ENCODE results near the gene KLHL29. TPM values are rescaled to one million over a fixed set of nuclear protein-coding genes. Genes with fewer than 3 reads are reported as not detected.

KLHL29 gene
- total RNA-seq, 2 experiments from 2014 or later, result 4.1 to 4.4 TPM

DNA sequence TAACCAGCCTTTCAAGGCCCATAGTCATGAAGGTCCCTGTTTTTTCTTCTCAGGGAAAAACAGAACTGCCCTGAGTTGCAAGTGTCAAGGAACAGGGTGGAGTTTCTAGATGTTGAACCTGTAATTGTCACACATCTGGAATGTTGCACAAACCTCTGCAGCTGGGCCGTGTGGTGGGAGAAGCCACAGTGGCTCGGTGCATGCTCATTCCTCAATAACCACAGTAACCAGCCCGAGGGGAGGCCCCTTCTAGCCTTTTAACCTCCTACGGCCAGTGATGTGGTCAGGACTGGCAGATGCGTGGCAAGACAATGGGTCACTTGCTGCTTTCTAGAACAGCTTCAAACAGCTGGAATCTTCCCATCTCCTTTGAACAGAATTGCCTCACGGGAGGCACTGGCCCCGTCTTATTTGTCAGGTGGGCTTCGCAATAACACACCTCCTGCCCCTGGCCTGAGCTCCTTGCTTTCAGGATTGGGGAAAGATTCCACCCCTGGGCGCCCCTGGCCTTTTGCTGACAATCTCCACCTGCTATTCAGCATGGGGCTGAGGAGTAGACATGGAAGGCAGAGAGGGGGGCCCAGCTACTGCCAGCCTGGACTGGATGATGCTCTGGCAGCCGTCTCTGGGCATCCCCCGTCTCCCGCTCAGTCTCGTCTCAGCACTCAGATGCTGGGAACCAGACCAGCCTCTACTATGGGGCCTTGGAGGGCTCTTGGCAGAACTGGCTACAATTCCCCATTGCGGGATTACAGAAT lies 102.9 kb downstream of the KLHL29 start:
- ATAC-seq, result no peak
- peaks cover 61% of the 10 kb centered on the region for H3K4me1 Mint-ChIP-seq (ENCODE audit: low read depth)
- POLR2A ChIA-PET, result no interaction called here
- H3K4me3 Mint-ChIP-seq, result peak overlapping the region; percentile 52
- peak; percentile 38 for DNase-seq
- peak overlapping the region; percentile 64 for H3K27ac Mint-ChIP-seq
- H3K36me3 Mint-ChIP-seq (ENCODE audit: low read depth), result no peaks in the 10 kb centered on the region
- H3K9me3 Mint-ChIP-seq (ENCODE audit: insufficient read depth), result no peaks in the 10 kb centered on the region
- CTCF ChIA-PET, result interaction anchor here (0.9 kb wide), 1 partner anchor 14 kb away, joined by 3 read pairs; no protein-coding TSS in a partner anchor
- peaks cover 27% of the 10 kb centered on the region for H3K27me3 Mint-ChIP-seq (ENCODE audit: low read depth)

DNA sequence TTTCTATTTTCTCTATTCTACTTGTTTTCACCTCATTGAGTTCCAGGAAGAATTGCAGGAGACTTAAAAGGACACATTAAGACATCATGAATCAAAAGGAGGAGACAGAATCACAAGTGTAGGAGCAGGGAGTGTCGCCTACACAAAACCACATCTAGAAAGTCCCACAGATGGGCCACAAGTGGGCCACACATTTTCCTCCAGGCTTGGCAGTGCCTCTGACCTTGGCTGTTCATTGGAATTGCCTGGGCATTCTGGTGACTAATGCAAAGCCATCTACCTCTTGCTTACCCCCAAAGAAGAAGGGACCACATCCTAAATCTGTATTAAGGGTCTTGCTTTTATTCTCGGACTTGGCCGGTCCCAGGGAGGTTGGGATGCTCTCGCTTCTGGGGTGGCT lies 103.6 kb downstream of the KLHL29 start:
- peaks cover 30% of the 10 kb centered on the region for H3K27me3 Mint-ChIP-seq (ENCODE audit: low read depth)
- no peaks in the 10 kb centered on the region for H3K36me3 Mint-ChIP-seq (ENCODE audit: low read depth)
- peak overlapping the region; percentile 52 for H3K4me3 Mint-ChIP-seq
- no peak for DNase-seq
- no peaks in the 10 kb centered on the region for H3K9me3 Mint-ChIP-seq (ENCODE audit: insufficient read depth)
- CTCF ChIA-PET, result interaction anchor here (0.9 kb wide), 1 partner anchor 14 kb away, joined by 3 read pairs; no protein-coding TSS in a partner anchor
- no peak for ATAC-seq
- H3K27ac Mint-ChIP-seq, result peak overlapping the region; percentile 64
- H3K4me1 Mint-ChIP-seq (ENCODE audit: low read depth), result peaks cover 68% of the 10 kb centered on the region
- POLR2A ChIA-PET, result no interaction called here

DNA sequence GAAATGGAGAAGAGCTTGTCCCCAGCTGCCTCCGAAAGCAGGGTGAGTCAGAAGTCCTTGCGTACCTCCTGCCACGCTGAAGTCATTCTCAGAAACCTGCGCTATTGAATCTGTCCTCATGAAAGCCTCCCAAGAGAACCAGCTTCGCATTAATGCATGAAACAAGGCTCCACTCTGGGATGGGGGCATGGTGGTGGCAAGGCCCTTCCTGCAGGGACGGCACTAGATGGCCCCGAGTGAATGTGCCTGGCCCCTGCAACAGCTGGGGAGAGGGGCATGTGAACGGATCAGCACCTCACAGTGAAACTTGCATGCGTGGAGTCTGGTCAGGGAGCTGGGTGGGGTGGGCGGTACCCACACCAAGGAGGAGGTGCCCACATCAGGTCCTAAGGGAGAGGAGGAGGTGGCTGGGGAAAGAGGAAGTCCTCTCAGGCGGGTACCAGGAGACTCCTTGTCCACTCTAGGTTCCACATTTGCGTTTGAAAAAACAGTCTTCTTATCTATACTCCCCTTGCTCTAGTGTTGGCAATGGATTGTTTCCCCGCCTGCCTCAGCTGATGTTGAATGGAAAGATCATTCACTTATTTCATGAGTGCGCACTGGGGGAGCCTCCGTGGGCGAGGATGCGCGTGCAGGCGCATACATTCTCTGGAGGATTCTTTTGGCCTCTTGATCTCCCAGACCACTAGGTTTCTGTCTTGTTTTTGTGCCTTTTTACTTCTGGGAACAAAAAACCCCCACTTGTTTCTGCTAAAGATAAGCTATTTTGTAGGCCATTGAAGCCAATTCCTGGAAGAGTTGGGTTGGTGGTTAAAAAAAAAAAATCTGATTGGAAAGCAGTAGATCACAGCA lies 104.7 kb downstream of the KLHL29 start:
- ATAC-seq, result peak; percentile 59
- Mint-ChIP-seq H3K27ac (peak overlapping the region; percentile 65), H3K4me1 (ENCODE audit: low read depth) (peaks cover 73% of the 10 kb centered on the region), H3K9me3 (ENCODE audit: insufficient read depth) (no peaks in the 10 kb centered on the region), H3K4me3 (peak overlapping the region; percentile 32), H3K36me3 (ENCODE audit: low read depth) (no peaks in the 10 kb centered on the region), H3K27me3 (ENCODE audit: low read depth) (peaks cover 24% of the 10 kb centered on the region)
- DNase-seq, result peak; percentile 55
- ChIA-PET CTCF (no interaction called here), POLR2A (interaction anchor here (1.2 kb wide), 1 partner anchor 20 kb away, joined by 3 read pairs; no protein-coding TSS in a partner anchor)

DNA sequence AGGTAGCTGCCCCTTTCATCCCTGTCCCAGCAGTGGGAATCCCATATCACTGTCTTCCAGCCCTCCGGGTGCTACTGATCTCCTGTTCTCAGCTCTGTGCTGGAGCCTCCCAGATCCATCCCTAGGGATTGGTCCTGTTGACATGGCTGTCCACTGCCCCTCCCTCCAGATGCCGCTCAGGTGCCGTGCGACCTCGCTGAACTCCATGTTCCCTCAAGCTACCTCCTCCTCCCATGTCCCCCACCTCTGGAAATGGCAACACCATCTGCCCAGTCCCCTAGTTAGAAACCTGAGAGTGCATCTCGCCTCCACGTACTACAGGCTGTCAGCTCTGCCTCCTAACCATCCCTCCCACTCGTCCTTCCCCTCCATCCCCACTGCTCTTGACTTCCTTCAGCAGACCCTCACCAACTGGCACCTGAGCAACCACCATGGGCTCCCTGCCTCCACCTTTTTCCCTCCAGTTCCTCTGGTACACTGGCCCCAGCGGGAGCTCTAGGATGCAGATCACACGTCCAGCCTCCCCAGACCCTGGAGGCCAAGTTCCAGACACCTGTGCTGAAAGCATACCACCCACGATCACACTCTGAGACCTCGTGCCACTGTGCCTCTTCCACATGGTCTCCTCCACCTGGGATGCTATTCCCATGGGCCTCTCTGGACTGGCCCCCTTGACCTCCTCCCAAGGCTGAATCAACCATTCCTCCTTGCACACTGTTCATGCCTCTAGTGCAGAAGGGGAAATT lies 106.8 kb downstream of the KLHL29 start:
- POLR2A ChIA-PET, result no interaction called here
- H3K9me3 Mint-ChIP-seq (ENCODE audit: insufficient read depth), result no peaks in the 10 kb centered on the region
- DNase-seq (no peak), ATAC-seq (no peak)
- H3K4me3 Mint-ChIP-seq, result no peak overlapping the region
- H3K4me1 Mint-ChIP-seq (ENCODE audit: low read depth), result peaks cover 86% of the 10 kb centered on the region
- H3K36me3 Mint-ChIP-seq (ENCODE audit: low read depth), result no peaks in the 10 kb centered on the region
- CTCF ChIA-PET, result interaction anchor here (1.1 kb wide), 1 partner anchor 13 kb away, joined by 3 read pairs; no protein-coding TSS in a partner anchor
- H3K27ac Mint-ChIP-seq, result peak overlapping the region; percentile 65
- H3K27me3 Mint-ChIP-seq (ENCODE audit: low read depth), result peaks cover 11% of the 10 kb centered on the region

DNA sequence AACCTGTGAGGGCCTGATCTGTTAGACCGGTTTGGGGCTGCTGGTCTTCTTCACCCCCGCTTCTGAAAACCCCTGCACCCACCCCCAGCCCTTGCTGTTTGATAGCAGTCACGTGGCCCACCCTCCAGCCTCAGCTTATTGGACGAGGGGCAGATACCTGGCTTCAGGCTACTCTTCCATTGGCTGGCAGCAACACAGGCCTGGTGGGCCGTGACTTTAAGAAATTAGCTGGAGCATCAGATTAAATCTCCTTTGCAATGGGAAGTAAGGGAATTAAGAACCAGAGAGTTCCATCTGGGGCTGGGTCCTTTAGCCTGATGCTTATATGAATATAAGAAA lies 107.3 kb downstream of the KLHL29 start:
- POLR2A ChIA-PET, result no interaction called here
- Mint-ChIP-seq H3K9me3 (ENCODE audit: insufficient read depth) (no peaks in the 10 kb centered on the region), H3K27ac (peak overlapping the region; percentile 65), H3K36me3 (ENCODE audit: low read depth) (no peaks in the 10 kb centered on the region), H3K27me3 (ENCODE audit: low read depth) (peaks cover 11% of the 10 kb centered on the region), H3K4me3 (no peak overlapping the region), H3K4me1 (ENCODE audit: low read depth) (peaks cover 86% of the 10 kb centered on the region)
- no peak for ATAC-seq
- DNase-seq, result no peak
- CTCF ChIA-PET, result interaction anchor here (1.4 kb wide), 1 partner anchor 132 kb away, joined by 3 read pairs; no protein-coding TSS in a partner anchor

DNA sequence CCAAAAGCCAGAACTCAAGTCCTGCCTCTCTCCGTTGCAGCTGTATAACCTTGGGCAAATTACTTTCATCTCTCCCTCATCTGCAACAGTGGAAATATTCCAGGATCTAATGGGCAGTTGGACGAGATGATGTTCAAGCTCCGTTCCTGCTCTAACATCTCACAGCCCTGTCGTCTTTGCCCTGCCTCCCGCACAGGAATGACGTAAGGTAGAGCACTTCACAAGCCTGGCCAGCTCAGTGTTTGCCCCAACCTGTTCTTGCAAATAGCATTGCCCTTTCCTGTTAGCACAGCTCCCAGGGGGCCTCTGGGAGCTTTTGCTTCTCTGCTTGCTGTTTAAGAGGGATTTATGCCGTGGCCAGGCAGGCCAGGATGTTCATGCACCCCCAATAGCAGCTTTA lies 107.9 kb downstream of the KLHL29 start:
- peaks cover 14% of the 10 kb centered on the region for H3K27me3 Mint-ChIP-seq (ENCODE audit: low read depth)
- peak overlapping the region; percentile 27 for H3K27ac Mint-ChIP-seq
- H3K36me3 Mint-ChIP-seq (ENCODE audit: low read depth), result no peaks in the 10 kb centered on the region
- ChIA-PET POLR2A (no interaction called here), CTCF (interaction anchor here (1.4 kb wide), 1 partner anchor 131 kb away, joined by 3 read pairs; no protein-coding TSS in a partner anchor)
- H3K4me1 Mint-ChIP-seq (ENCODE audit: low read depth), result peaks cover 86% of the 10 kb centered on the region
- DNase-seq (no peak), ATAC-seq (no peak)
- no peak overlapping the region for H3K4me3 Mint-ChIP-seq
- H3K9me3 Mint-ChIP-seq (ENCODE audit: insufficient read depth), result no peaks in the 10 kb centered on the region

DNA sequence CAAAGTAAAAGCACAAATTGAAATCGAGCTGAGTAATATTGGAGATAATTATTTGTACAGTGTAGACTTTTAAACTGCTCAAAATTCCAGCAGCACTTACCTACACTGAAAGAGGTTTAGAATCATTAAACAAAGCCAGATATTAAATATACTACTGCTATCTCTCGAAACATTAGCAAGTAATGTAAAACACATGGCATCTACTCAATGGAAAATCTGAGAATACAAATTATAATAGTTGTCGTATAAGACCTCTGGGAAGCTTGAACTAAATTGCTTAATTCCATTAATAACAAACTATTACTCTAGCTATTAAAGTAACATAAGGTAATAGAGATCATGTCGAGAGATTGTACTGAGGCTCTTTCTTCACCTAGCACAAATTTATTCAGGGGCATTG lies 108.9 kb downstream of the KLHL29 start:
- CTCF ChIA-PET, result interaction anchor here (1.0 to 1.4 kb wide), 2 partner anchors 11 to 130 kb away, joined by 3 read pairs; no protein-coding TSS in a partner anchor
- Mint-ChIP-seq H3K4me1 (ENCODE audit: low read depth) (peaks cover 86% of the 10 kb centered on the region), H3K4me3 (no peak overlapping the region), H3K9me3 (ENCODE audit: insufficient read depth) (no peaks in the 10 kb centered on the region), H3K27ac (no peak overlapping the region), H3K36me3 (ENCODE audit: low read depth) (no peaks in the 10 kb centered on the region), H3K27me3 (ENCODE audit: low read depth) (peaks cover 18% of the 10 kb centered on the region)
- DNase-seq (no peak), ATAC-seq (no peak)
- POLR2A ChIA-PET, result no interaction called here

DNA sequence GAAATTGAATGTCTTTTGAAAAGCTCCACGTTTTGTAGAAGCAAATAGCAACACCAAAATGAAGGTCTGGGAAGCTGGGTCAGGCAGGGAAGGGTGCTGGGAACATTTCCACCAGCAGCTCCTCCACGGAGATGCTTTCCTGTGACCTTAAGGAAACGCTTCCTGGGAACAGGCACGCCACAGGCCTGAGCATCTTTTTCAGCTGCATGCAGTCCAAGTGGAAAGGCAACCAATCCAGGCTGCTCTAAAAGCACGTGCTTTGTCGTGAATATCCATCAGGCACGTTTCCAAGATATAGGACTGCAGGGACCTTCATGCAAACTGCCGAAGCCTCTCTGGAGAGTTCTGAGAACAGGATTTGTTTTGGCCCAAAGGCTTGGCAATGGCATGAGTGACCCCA lies 109.3 kb downstream of the KLHL29 start:
- ChIA-PET POLR2A (no interaction called here), CTCF (interaction anchor here (1.0 kb wide), 1 partner anchor 11 kb away, joined by 3 read pairs; no protein-coding TSS in a partner anchor)
- Mint-ChIP-seq H3K4me3 (no peak overlapping the region), H3K9me3 (ENCODE audit: insufficient read depth) (no peaks in the 10 kb centered on the region), H3K27me3 (ENCODE audit: low read depth) (peaks cover 19% of the 10 kb centered on the region), H3K36me3 (ENCODE audit: low read depth) (no peaks in the 10 kb centered on the region), H3K27ac (no peak overlapping the region), H3K4me1 (ENCODE audit: low read depth) (peaks cover 86% of the 10 kb centered on the region)
- ATAC-seq, result no peak
- DNase-seq, result no peak

DNA sequence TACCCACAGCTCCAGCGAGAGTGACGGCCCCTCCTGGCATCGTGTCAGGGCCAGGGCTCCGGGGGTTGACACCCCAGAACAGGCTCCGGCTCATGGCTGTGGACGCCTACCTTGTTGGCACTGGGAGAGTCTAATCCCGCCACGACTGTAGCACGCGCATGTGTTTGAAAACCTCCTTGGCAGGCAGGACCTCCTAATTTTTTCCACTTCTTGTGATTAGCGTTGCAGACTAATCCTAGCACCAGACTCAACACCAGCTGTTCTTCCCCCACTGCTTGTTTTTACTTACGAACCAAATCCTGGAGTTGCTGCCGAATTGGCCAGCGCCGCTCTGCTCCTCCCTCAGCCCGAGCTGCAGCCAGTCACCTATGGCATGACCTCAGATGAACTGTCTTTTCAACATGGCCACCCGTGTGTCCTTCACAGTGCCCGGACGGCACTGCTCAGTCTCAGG lies 110.7 kb downstream of the KLHL29 start:
- ATAC-seq (no peak), DNase-seq (no peak)
- Mint-ChIP-seq H3K27ac (no peak overlapping the region), H3K4me1 (ENCODE audit: low read depth) (peaks cover 74% of the 10 kb centered on the region), H3K27me3 (ENCODE audit: low read depth) (peaks cover 28% of the 10 kb centered on the region), H3K9me3 (ENCODE audit: insufficient read depth) (no peaks in the 10 kb centered on the region), H3K36me3 (ENCODE audit: low read depth) (no peaks in the 10 kb centered on the region), H3K4me3 (no peak overlapping the region)
- CTCF ChIA-PET, result no interaction called here
- POLR2A ChIA-PET, result no interaction called here

DNA sequence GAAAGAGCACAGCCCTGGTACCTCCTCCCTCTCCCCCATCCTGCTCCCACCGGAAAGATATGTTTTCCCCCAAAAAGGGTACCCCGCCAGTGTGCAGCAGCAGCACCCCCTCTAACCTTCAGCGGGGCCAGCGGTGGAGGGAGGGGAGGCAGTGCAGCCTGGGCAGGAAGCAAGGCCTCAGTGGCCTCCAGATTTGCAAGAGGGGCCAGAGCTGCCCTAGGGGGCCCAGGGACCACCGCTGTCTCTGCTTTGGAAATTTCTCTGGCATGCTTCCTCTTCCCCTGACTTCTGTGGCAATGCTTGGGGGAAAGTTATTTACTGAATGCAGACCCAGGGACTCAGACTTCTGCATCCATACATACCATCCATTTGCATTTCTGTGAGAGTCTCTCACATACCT lies 111.5 kb downstream of the KLHL29 start:
- Mint-ChIP-seq H3K4me3 (peak overlapping the region; percentile 34), H3K4me1 (ENCODE audit: low read depth) (peaks cover 66% of the 10 kb centered on the region), H3K27ac (peak overlapping the region; percentile 31), H3K9me3 (ENCODE audit: insufficient read depth) (no peaks in the 10 kb centered on the region), H3K36me3 (ENCODE audit: low read depth) (no peaks in the 10 kb centered on the region), H3K27me3 (ENCODE audit: low read depth) (peaks cover 31% of the 10 kb centered on the region)
- no peak for ATAC-seq
- ChIA-PET POLR2A (no interaction called here), CTCF (no interaction called here)
- DNase-seq, result no peak

DNA sequence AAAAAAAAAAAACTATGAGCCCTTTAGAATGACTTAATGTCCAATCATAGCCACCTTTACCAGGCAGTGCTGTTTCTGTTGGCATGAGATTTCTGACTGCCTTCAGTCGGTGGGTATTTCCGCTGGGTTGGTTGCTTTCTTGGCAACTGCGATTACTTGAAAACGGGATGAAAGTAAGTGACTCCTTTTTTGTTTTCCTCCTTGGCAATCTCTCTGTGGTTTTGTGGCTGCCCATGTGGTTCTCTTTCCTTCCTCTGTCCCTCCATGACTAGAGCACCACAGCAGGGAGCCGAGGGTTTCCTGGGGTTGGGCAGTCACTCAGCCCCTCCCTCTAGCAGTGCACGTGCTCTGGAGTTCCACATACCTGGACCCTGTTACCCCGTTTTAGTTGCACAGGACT lies 112.1 kb downstream of the KLHL29 start:
- Mint-ChIP-seq H3K4me3 (peak overlapping the region; percentile 34), H3K27me3 (ENCODE audit: low read depth) (peaks cover 31% of the 10 kb centered on the region), H3K36me3 (ENCODE audit: low read depth) (no peaks in the 10 kb centered on the region), H3K27ac (peak overlapping the region; percentile 31), H3K4me1 (ENCODE audit: low read depth) (peaks cover 60% of the 10 kb centered on the region), H3K9me3 (ENCODE audit: insufficient read depth) (no peaks in the 10 kb centered on the region)
- POLR2A ChIA-PET, result no interaction called here
- CTCF ChIA-PET, result no interaction called here
- DNase-seq (peak; percentile 62), ATAC-seq (peak; percentile 84)
